Skin epidermis (tissue), 12 donors: ENCODE measurements around the gene IRAK3.
"Not testable (repeated sequence)": the region's sequence is repeated elsewhere in the genome, so short reads cannot be mapped to it uniquely, and the experiment has no call there.

ENCODE experiments used
- H3K27ac ChIP-seq, 21 experiments: fragments of 200-600 bp; sonication (generic) in 11 of 21; one replicate each; pipeline ENCODE4 v1.5.0; 2020; ENCODE audit warnings: mild to moderate bottlenecking in 3 of 21, inconsistent platforms in 2 of 21, moderate library complexity in 2 of 21
- H3K4me3 ChIP-seq, 7 experiments: fragments of 200-600 bp; sonication (generic) in 2 of 7; one replicate each; pipeline ENCODE4 v1.5.0; 2020; ENCODE audit warnings: inconsistent platforms in 2 of 7, mild to moderate bottlenecking in 2 of 7, moderate library complexity in 1 of 7

IRAK3 gene

GRCh38 chr12:66169221-66170170 lies 19.5 kb upstream of the IRAK3 start, which contains the start of gene TMBIM4:
TMBIM4 (minus strand) TSS chr12:66169996; CDS start chr12:66169951, 45 bp downstream.
- Histone ChIP-seq H3K27ac (peak within 1 kb of the TSS; percentile 89 to 100 (median 99)), H3K4me3 (peak within 1 kb of the TSS; percentile 50 to 88 (median 64))

- peak overlapping the region in 6 of 7 experiments; percentile 53 to 88 (median 66) for H3K4me3 ChIP-seq
- peak overlapping the region in 17 of 21 experiments; percentile 89 to 100 (median 99) for H3K27ac ChIP-seq
These were observed 18.4 kb upstream of the IRAK3 start for GRCh38 chr12:66170606-66171005.

- not testable (repeated sequence) for H3K27ac ChIP-seq, H3K4me3 ChIP-seq
These were observed 14.4 kb upstream of the IRAK3 start for GRCh38 chr12:66174391-66175325.

DNA sequence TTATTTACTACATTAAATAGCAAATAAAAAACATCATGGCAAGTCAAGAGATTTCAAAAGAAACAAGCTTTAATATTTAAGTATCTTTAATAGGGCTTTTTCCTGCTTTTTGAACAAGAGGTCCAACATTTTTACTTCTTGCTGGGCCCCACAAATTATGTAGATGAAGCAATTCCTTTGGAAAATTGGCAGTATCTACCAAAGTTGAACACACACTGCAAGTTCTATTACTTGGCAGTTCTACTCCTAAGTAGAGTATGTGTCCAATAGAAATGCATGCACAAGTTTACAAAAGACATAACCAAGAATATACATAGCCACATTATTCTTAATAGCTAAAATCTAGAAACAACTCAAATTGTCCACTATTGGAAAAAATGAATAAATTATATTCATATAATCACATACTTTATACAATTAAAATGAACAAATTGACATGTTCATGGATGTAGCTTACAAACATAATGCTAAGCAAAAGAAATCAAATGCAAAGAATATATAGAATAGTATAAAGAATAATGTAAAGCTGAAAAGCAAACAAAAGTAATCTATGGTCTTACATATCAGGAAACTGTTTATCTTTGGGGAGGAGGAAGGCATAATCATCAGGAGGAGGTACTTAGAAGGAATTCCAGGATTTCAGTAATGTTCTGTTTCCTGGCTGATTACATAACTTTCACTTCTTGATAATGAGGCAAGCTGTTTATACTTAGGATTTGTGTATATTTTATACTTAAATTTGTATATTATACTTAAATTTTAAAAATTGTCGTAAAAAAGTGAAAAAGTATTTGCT lies 12.7 kb upstream of the IRAK3 start:
- H3K27ac ChIP-seq = no peak overlapping the region
- H3K4me3 ChIP-seq = no peak overlapping the region

GRCh38 chr12:66182956-66183355 lies 6.1 kb upstream of the IRAK3 start:
- Histone ChIP-seq H3K4me3 (no peak overlapping the region), H3K27ac (no peak overlapping the region)

GRCh38 chr12:66184822-66185221 lies 4.2 kb upstream of the IRAK3 start:
- H3K27ac ChIP-seq, H3K4me3 ChIP-seq: not testable (repeated sequence)

DNA sequence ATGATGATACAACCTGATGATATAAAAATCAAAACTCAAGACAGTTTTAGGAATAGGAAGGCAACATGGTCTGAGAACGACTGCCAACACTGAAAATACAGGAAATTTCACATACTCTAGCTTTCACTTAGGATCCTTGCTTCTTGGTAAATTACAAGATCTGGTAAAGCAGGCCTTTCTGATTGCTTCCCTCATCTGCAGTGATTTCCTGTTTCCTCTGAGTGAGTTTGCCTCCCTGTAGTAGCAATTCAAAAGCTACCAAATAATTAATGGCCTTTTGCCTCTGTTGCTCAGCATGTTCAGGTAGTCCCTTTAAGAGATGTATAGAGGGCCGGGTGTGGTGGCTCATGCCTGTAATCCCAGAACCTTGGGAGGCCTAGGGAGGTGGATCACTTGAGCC lies 2.0 kb upstream of the IRAK3 start:
- Histone ChIP-seq H3K27ac (peak overlapping the region in 1 of 21 experiments; percentile 6), H3K4me3 (no peak overlapping the region)

DNA sequence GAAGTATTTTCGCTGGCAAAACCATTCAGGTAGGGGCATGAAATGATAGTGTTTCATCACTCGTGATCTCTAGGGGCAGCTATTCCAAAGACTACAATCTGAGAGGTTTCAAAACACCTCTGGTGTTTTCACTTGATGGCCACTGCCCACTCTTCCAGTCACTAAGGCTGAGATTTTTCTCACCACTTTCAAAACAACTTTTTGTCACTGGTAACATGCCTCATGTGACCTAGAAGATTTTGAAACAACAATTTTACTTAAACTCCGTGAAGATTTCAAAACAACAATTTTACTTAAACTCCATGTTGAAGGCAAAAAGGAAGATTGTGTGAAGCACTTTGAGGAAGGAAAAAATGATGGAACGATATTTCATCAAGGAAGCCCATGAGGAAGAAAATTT lies 1.2 kb upstream of the IRAK3 start:
- peak overlapping the region in 2 of 21 experiments; percentile 9 to 81 for H3K27ac ChIP-seq
- H3K4me3 ChIP-seq = no peak overlapping the region

DNA sequence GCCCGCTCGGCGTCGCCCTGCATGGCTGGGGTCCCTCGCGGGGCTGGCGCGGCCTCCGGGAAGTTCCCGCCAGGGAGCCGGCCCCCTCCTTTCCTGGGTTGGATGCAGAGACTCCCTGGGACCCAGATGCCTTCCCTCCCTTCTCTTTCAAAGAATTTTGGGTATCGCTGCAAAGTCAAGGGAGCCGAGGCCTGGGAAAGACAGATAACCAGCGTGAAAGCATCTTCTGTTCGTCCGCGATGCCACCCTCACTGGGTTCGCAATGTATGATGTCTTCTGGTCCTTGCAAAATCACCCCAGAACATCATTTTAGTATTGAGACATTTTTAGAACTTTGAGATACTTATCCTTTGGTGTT lies 451 bp downstream of the IRAK3 start:
- peak overlapping the region; percentile 28 to 61 (median 45) for H3K4me3 ChIP-seq
- peak overlapping the region; percentile 36 to 92 (median 84) for H3K27ac ChIP-seq

GRCh38 chr12:66189889-66190288 lies 875 bp downstream of the IRAK3 start:
- Histone ChIP-seq H3K27ac (peak overlapping the region in 19 of 21 experiments; percentile 36 to 92 (median 84)), H3K4me3 (peak overlapping the region; percentile 28 to 61 (median 45))

DNA sequence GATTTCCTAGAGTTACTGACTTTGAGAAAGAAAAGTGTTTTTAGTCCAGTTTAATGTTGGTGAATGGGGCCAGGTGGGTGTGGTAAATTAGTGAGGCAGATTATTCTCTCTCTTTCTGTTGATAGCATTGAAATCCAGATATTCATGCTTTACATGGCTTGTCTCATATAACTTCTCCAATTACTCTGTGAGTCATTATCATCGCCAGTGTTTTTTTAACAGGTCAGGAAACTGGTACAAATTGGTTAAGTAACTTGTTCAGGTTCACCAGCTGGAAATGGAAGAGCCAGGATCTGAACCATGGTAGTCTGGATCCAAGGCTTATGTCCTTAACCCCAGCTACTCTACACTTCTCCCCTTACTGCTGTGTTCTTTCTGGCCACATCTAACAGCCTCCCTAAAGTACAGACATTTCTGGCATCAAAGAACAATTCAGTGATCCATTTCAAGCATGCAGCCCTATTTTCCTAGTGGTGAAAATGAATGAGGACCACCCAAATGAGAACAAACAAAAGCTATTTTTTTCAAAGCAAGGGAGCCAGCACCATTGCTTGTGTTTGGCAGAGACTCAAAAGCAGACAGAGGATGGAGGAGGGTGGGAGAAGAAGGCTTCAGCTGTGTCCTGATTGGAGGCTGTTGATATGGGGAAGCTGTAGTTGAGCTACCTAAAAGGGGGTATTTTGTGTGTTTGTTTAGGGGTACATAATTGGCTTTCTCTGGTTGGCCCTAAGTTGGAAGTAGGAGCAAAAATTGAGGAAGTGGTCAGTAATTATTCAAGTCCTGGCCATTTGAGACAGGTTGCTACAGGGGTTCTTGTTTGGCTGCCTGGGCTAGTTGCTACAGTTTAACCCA lies 1.7 kb downstream of the IRAK3 start:
- Histone ChIP-seq H3K27ac (peak overlapping the region in 6 of 21 experiments; percentile 18 to 92 (median 65)), H3K4me3 (peak overlapping the region in 3 of 7 experiments; percentile 13 to 61 (median 45))

GRCh38 chr12:66191547-66192126 lies 2.6 kb downstream of the IRAK3 start:
- Histone ChIP-seq H3K27ac (peak overlapping the region in 1 of 21 experiments; percentile 50), H3K4me3 (no peak overlapping the region)

GRCh38 chr12:66194122-66194521 lies 5.1 kb downstream of the IRAK3 start:
- no peak overlapping the region for H3K27ac ChIP-seq
- H3K4me3 ChIP-seq = no peak overlapping the region

GRCh38 chr12:66195242-66195641 lies 6.2 kb downstream of the IRAK3 start:
- Histone ChIP-seq H3K27ac (peak overlapping the region in 1 of 21 experiments; percentile 39), H3K4me3 (no peak overlapping the region)

DNA sequence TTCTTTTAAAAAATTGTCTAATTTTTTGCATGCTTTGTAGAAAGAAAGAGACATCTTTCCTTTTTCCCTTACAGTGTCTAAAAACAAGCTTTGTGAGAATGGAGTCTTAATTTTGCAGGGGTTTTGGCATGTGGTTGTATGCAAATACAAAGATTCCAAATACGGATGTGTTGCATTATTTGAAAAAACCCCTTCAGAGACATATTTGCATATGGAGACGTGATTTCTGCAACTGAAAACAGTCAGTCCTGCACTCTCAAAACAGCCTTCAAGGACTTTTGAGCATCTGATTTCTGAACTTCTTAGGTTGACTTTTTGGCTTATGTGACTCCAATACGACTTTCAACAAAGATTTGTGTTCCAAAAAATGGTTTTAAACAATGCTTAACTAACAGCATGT lies 7.8 kb downstream of the IRAK3 start:
- peak overlapping the region in 1 of 21 experiments; percentile 9 for H3K27ac ChIP-seq
- H3K4me3 ChIP-seq = no peak overlapping the region

GRCh38 chr12:66197495-66197921 lies 8.5 kb downstream of the IRAK3 start:
- Histone ChIP-seq H3K4me3 (no peak overlapping the region), H3K27ac (peak overlapping the region in 7 of 21 experiments; percentile 8 to 58 (median 17))

DNA sequence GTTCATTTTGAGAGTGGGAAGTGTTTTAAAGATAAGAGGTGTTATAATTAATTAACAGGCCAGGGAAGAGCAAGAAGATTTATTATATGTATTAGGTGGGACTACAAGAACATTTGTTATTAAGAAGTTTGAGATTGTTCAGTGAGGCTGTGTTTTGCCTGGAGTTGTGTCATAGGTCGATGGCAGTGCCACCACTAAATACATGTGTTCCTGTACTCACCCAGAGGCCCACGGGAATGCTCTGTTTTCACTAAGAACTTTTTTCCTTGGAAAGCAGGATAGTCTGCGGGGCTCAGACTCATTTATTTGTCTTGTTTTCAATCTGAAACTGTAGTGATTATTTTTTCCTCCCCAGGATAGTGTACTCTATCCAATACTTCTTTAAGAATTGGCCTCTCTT lies 10.1 kb downstream of the IRAK3 start:
- Histone ChIP-seq H3K4me3 (no peak overlapping the region), H3K27ac (no peak overlapping the region)
